OCI-LY1 (cell line): ENCODE data around the gene PLCB4.

Experiments used
- H2AFZ ChIP-seq: fragments of 200-600 bp; sonication (generic), shearing (Covaris generic); 2 replicates; pipeline ENCODE4 v1.6.0; 2014; ENCODE audit warnings: antibody characterized with exemption, mild to moderate bottlenecking, low read length
- H3F3A ChIP-seq: fragments of 200-600 bp; sonication (generic), shearing (Covaris generic); 2 replicates; pipeline ENCODE4 v1.6.0; 2014; ENCODE audit warnings: mild to moderate bottlenecking, antibody characterized with exemption, low read length, moderate library complexity; ENCODE audit not compliant: insufficient read depth
- H3K27ac ChIP-seq: fragments of 200-600 bp; sonication (generic); 2 replicates; pipeline ENCODE4 v1.5.1; 2014; ENCODE audit warnings: low read length, mixed run types, mild to moderate bottlenecking, low read depth; ENCODE audit not compliant: poor library complexity, severe bottlenecking
- H3K27me3 ChIP-seq: fragments of 200-600 bp; sonication (generic); 2 replicates; pipeline ENCODE4 v1.6.0; 2014; ENCODE audit warnings: antibody characterized with exemption, mild to moderate bottlenecking, low read length, moderate library complexity; ENCODE audit not compliant: insufficient read depth
- H3K36me3 ChIP-seq: fragments of 200-600 bp; sonication (generic); 2 replicates; pipeline ENCODE4 v1.6.1; 2014; ENCODE audit warnings: mild to moderate bottlenecking, antibody characterized with exemption, low read length, moderate library complexity, mixed read lengths; ENCODE audit not compliant: insufficient read depth
- H3K4me1 ChIP-seq: fragments of 200-600 bp; sonication (generic); 2 replicates; pipeline ENCODE4 v1.5.1; 2014; ENCODE audit warnings: mild to moderate bottlenecking, low read length, moderate library complexity; ENCODE audit not compliant: insufficient read depth, severe bottlenecking
- H3K4me2 ChIP-seq: fragments of 200-600 bp; sonication (generic), shearing (Covaris generic); 2 replicates; pipeline ENCODE4 v1.6.1; 2014; ENCODE audit warnings: low read length
- H3K4me3 ChIP-seq: fragments of 200-600 bp; sonication (generic); 2 replicates; pipeline ENCODE4 v1.5.1; 2014; ENCODE audit warnings: low read length, low read depth, mild to moderate bottlenecking, mixed read lengths; ENCODE audit not compliant: poor library complexity, severe bottlenecking
- H3K79me2 ChIP-seq: fragments of 200-600 bp; shearing (Covaris generic); 2 replicates; pipeline ENCODE4 v1.6.1; 2016; ENCODE audit warnings: mixed run types, low read length, mixed read lengths; ENCODE audit not compliant: insufficient read depth
- H3K9ac ChIP-seq: fragments of 200-600 bp; sonication (generic), shearing (Covaris generic); 2 replicates; pipeline ENCODE4 v1.6.1; 2014; ENCODE audit warnings: mild to moderate bottlenecking, low read length, mixed read lengths
- H3K9me2 ChIP-seq: fragments of 200-600 bp; sonication (generic), shearing (Covaris generic); 2 replicates; pipeline ENCODE4 v1.6.1; 2014; ENCODE audit warnings: low read depth, mild to moderate bottlenecking, low read length, mixed read lengths
- H3K9me3 ChIP-seq: fragments of 200-600 bp; shearing (Covaris generic); 2 replicates; pipeline ENCODE4 v1.6.1; 2014; ENCODE audit warnings: low read length, mixed read lengths
- H4K20me1 ChIP-seq: fragments of 200-600 bp; sonication (generic), shearing (Covaris generic); 2 replicates; pipeline ENCODE4 v1.6.0; 2016; ENCODE audit warnings: mild to moderate bottlenecking, low read length; ENCODE audit not compliant: insufficient read depth
- CTCF ChIP-seq: fragments of 200-600 bp; sonication (generic), shearing (Covaris generic); IDR thresholded peaks from 2 replicates; pipeline ENCODE4 v1.5.1; 2017; ENCODE audit warnings: mild to moderate bottlenecking, antibody characterized with exemption, low read length, moderate library complexity, mixed read lengths
- EZH2 ChIP-seq: fragments of 200-600 bp; sonication (generic), shearing (Covaris generic); IDR thresholded peaks from 2 replicates; pipeline ENCODE4 v1.8.0; 2017; ENCODE audit warnings: borderline replicate concordance, mixed run types, mild to moderate bottlenecking, antibody characterized with exemption, low read length, moderate library complexity, mixed read lengths

The PLCB4 gene

GRCh38 chr20:9128568-9128967, 59.7 kb downstream of the PLCB4 start:
- Histone ChIP-seq H3K9ac (no peak overlapping the region), H3K9me3 (no peaks in the 10 kb centered on the region), H3K27ac (no peak overlapping the region), H3K79me2 (no peaks in the 10 kb centered on the region), H3K4me1 (no peaks in the 10 kb centered on the region), H4K20me1 (no peaks in the 10 kb centered on the region), H3F3A (no peaks in the 10 kb centered on the region), H2AFZ (no peak overlapping the region), H3K4me2 (no peak overlapping the region), H3K9me2 (no peaks in the 10 kb centered on the region), H3K36me3 (no peaks in the 10 kb centered on the region), H3K4me3 (no peak overlapping the region), H3K27me3 (no peaks in the 10 kb centered on the region)
- TF ChIP-seq EZH2: no peak
- TF ChIP-seq CTCF: no peak

GRCh38 chr20:9129756-9130155, 60.9 kb downstream of the PLCB4 start:
- no peaks in the 10 kb centered on the region for H3F3A ChIP-seq
- H4K20me1 ChIP-seq: no peaks in the 10 kb centered on the region
- no peaks in the 10 kb centered on the region for H3K4me1 ChIP-seq
- no peaks in the 10 kb centered on the region for H3K9me3 ChIP-seq
- H3K9ac ChIP-seq: no peak overlapping the region
- no peaks in the 10 kb centered on the region for H3K9me2 ChIP-seq
- H3K4me2 ChIP-seq: no peak overlapping the region
- no peak for TF ChIP-seq EZH2
- TF ChIP-seq CTCF: no peak
- H3K36me3 ChIP-seq: no peaks in the 10 kb centered on the region
- H3K79me2 ChIP-seq: no peaks in the 10 kb centered on the region
- H3K27ac ChIP-seq: no peak overlapping the region
- no peak overlapping the region for H2AFZ ChIP-seq
- H3K4me3 ChIP-seq: no peak overlapping the region
- H3K27me3 ChIP-seq: no peaks in the 10 kb centered on the region

DNA sequence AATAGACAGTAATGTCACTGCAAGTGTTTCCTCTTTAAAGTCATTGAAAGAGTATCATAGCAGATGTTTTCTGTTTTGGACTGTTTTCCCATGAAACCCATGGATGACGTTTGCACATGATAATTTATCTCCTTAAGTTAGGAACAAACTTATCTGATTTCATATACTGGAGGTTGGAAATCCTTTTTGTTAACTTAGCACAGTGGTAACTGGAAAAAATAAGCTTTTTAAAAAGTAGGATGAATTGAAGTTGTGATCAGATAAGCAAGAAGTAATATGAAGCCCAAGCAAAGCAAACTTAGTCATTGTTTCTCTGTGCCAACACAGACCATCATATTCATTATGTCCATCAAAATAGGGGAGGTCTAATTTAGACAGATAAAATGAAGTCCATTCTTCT, 61.6 kb downstream of the PLCB4 start:
- Histone ChIP-seq H3K4me2 (no peak overlapping the region), H3K27me3 (no peaks in the 10 kb centered on the region), H3K27ac (no peak overlapping the region), H3K9me3 (no peaks in the 10 kb centered on the region), H3F3A (no peaks in the 10 kb centered on the region), H3K79me2 (no peaks in the 10 kb centered on the region), H4K20me1 (no peaks in the 10 kb centered on the region), H3K36me3 (no peaks in the 10 kb centered on the region), H3K9ac (no peak overlapping the region), H3K9me2 (no peaks in the 10 kb centered on the region), H2AFZ (no peak overlapping the region), H3K4me1 (no peaks in the 10 kb centered on the region), H3K4me3 (no peak overlapping the region)
- no peak for TF ChIP-seq CTCF
